A549 (cell line): ENCODE data around the gene CCDC197. TPM values are rescaled to one million over a fixed set of nuclear protein-coding genes. Genes with fewer than 3 reads are reported as not detected.
A peak's percentile ranks its signal among the peaks of the same experiment; 100 is the strongest.

Experiments
- ATAC-seq, 2 experiments: fragments of 200-7000 bp in 1 of 2; fragments of >200 bp in 1 of 2; cut with Nextera tagmentation in 1 of 2; cut with Tn5 transposase in 1 of 2; 3 replicates each; pipeline versions ENCODE4 v1.8.0 to v1.9.1; 2018 to 2020; ENCODE audit warnings: mild to moderate bottlenecking in 1 of 2, moderate library complexity in 1 of 2
- CTCF ChIA-PET: fragments of 300-600 bp; sonication (Branson Sonifier 250); formaldehyde crosslinking; extraction: SDS; loops from one replicate; lab custom pipeline; 2021; ENCODE audit warnings: antibody characterized with exemption, inconsistent platforms; lab: Yijun Ruan, JAX
- POLR2A ChIA-PET: fragments of 350-600 bp; formaldehyde crosslinking; extraction: SDS; loops from one replicate; lab custom pipeline; 2021; ENCODE audit warnings: antibody characterized with exemption, inconsistent platforms; lab: Yijun Ruan, JAX
- DNase-seq, 2 experiments: peaks; one replicate each; pipeline versions ENCODE4 v3.0.0 to v3.0.0-alpha.2; 2011 to 2016; ENCODE audit warnings: low read depth in 1 of 2, low spot score in 1 of 2
- FAIRE-seq: peaks from 2 replicates; lab custom pipeline; 2011; peaks lifted over from hg19 to GRCh38; lab: Jason Lieb, UNC
- H3K27ac ChIP-seq, 2 experiments: fragments of >200 bp; sonication (Bioruptor Twin); formaldehyde crosslinking; 3 replicates each; pipeline ENCODE4 v1.5.1; 2016 to 2017
- H3K4me1 ChIP-seq: fragments of >200 bp; sonication (Bioruptor Twin); formaldehyde crosslinking; 3 replicates; pipeline ENCODE4 v1.6.1; 2016
- H3K4me2 ChIP-seq: fragments of >200 bp; sonication (Bioruptor Twin); formaldehyde crosslinking; 3 replicates; pipeline ENCODE4 v1.6.1; 2016
- H3K4me3 ChIP-seq: fragments of >200 bp; sonication (Bioruptor Twin); formaldehyde crosslinking; 3 replicates; pipeline ENCODE4 v1.5.1; 2016
- H3K9me3 ChIP-seq: fragments of >200 bp; sonication (Bioruptor Twin); formaldehyde crosslinking; 3 replicates; pipeline ENCODE4 v1.6.1; 2016
- BCL3 ChIP-seq: fragments of >200 bp; sonication (Bioruptor Twin); formaldehyde crosslinking; IDR thresholded peaks from 3 replicates; pipeline ENCODE4 v1.6.1; 2016
- CHD4 ChIP-seq: fragments of 200-600 bp; sonication (generic); IDR thresholded peaks from 2 replicates; pipeline ENCODE4 v1.6.1; 2016; ENCODE audit warnings: antibody characterized with exemption, mild to moderate bottlenecking, borderline replicate concordance
- CTCF ChIP-seq: fragments of >200 bp; sonication (Bioruptor Twin); formaldehyde crosslinking; IDR thresholded peaks from 3 replicates; pipeline ENCODE4 v1.5.1; 2016
- EHMT2 ChIP-seq: fragments of 200-600 bp; sonication (generic); IDR thresholded peaks from 2 replicates; pipeline ENCODE4 v1.6.1; 2016; ENCODE audit warnings: antibody characterized with exemption, low read depth, mild to moderate bottlenecking, moderate library complexity
- ELK1 ChIP-seq: fragments of 150-350 bp; IDR thresholded peaks from 2 replicates; pipeline ENCODE4 v1.6.1; 2014; ENCODE audit warnings: low read depth, mild to moderate bottlenecking, low read length
- ESRRA ChIP-seq: fragments of 150-350 bp; IDR thresholded peaks from 2 replicates; pipeline ENCODE4 v1.6.1; 2014; ENCODE audit warnings: mild to moderate bottlenecking, low read length, borderline replicate concordance
- HES2 ChIP-seq: fragments of >200 bp; sonication (Bioruptor Twin); formaldehyde crosslinking; IDR thresholded peaks from 2 replicates; pipeline ENCODE4 v1.6.1; 2016
- HOXA7 ChIP-seq: fragments of 250-450 bp; sonication (Bioruptor Pico); IDR thresholded peaks from 2 replicates; pipeline ENCODE4 v1.5.0; 2020; ENCODE audit warnings: mild to moderate bottlenecking, moderate library complexity
- KDM1A ChIP-seq: fragments of 200-600 bp; sonication (generic); IDR thresholded peaks from 2 replicates; pipeline ENCODE4 v1.6.1; 2016; ENCODE audit warnings: low read depth, mild to moderate bottlenecking
- MAX ChIP-seq: IDR thresholded peaks from 2 replicates; pipeline ENCODE4 v1.6.1; 2012
- NFE2L2 ChIP-seq: fragments of 150-350 bp; conservative IDR thresholded peaks from 2 replicates; pipeline ENCODE4 v1.6.1; 2014; ENCODE audit warnings: low read length
- NPAS2 ChIP-seq: fragments of 250-450 bp; sonication (Bioruptor Pico); IDR thresholded peaks from 2 replicates; pipeline ENCODE4 v1.8.0; 2022; ENCODE audit warnings: mild to moderate bottlenecking, moderate library complexity, borderline replicate concordance
- PBX3 ChIP-seq: IDR thresholded peaks from 2 replicates; pipeline ENCODE4 v1.6.1; 2012
- PHF8 ChIP-seq: fragments of 200-600 bp; sonication (generic); IDR thresholded peaks from 2 replicates; pipeline ENCODE4 v1.6.1; 2016; ENCODE audit warnings: low read depth, mild to moderate bottlenecking, antibody characterized with exemption, moderate library complexity, borderline replicate concordance
- RARB ChIP-seq: fragments of 250-450 bp; sonication (Bioruptor Pico); IDR thresholded peaks from 2 replicates; pipeline ENCODE4 v1.8.0; 2021; ENCODE audit warnings: mild to moderate bottlenecking, moderate library complexity
- RCOR1 ChIP-seq: fragments of 150-350 bp; IDR thresholded peaks from 2 replicates; pipeline ENCODE4 v1.6.1; 2014; ENCODE audit warnings: antibody characterized with exemption, low read length, low read depth
- RNF2 ChIP-seq: fragments of 200-600 bp; sonication (generic); IDR thresholded peaks from 2 replicates; pipeline ENCODE4 v1.6.1; 2016; ENCODE audit warnings: low read depth, mild to moderate bottlenecking, antibody characterized with exemption, moderate library complexity, borderline replicate concordance
- TFCP2L1 ChIP-seq: fragments of 250-450 bp; sonication (Bioruptor Pico); IDR thresholded peaks from 2 replicates; pipeline ENCODE4 v1.5.0; 2021; ENCODE audit warnings: mild to moderate bottlenecking
- ZC3H11A ChIP-seq: fragments of 450-650 bp; IDR thresholded peaks from 2 replicates; pipeline ENCODE4 v1.6.1; 2014; ENCODE audit warnings: antibody characterized with exemption, mild to moderate bottlenecking
- ZFP36 ChIP-seq: fragments of 450-650 bp; IDR thresholded peaks from 2 replicates; pipeline ENCODE4 v1.6.1; 2014; ENCODE audit warnings: borderline replicate concordance; ENCODE audit not compliant: partially characterized antibody
- ZSCAN20 ChIP-seq: fragments of 250-450 bp; sonication (Bioruptor Pico); IDR thresholded peaks from 2 replicates; pipeline ENCODE4 v1.8.0; 2022; ENCODE audit warnings: mild to moderate bottlenecking, moderate library complexity
- WGBS: methylation state at CpG from one replicate; pipeline ENCODE4 v1.1.6; 2017; ENCODE audit errors: missing lambda C conversion rate; 5-methylcytosine and 5-hydroxymethylcytosine counted together
- polyA plus RNA-seq, 4 experiments: library from polyadenylated mRNA; depleted of rRNA in 3 of 4; stranded (reverse); fragments of >200 nt; fragmentation: RNase III in 1 of 4; extraction: RNeasy Plus Mini Kit Qiagen cat#74134 plus additional on column Dnase treatment in 1 of 4; gene quantifications; 2 replicates in 3 of 4; 3 replicates in 1 of 4; pipeline ENCODE4 v1.2.3, GENCODE V29; 2011 to 2017
- TF ChIP-seq, protein P1 (sequence below): fragments of 250-450 bp; sonication (Bioruptor Pico); IDR thresholded peaks from 2 replicates; pipeline ENCODE4 v1.5.0; 2020; ENCODE audit warnings: low read depth, mild to moderate bottlenecking, moderate library complexity

Gene CCDC197
- polyA plus RNA-seq, 2 of the 4 experiments (the other 2 are of a cell fraction), result not detected

DNA sequence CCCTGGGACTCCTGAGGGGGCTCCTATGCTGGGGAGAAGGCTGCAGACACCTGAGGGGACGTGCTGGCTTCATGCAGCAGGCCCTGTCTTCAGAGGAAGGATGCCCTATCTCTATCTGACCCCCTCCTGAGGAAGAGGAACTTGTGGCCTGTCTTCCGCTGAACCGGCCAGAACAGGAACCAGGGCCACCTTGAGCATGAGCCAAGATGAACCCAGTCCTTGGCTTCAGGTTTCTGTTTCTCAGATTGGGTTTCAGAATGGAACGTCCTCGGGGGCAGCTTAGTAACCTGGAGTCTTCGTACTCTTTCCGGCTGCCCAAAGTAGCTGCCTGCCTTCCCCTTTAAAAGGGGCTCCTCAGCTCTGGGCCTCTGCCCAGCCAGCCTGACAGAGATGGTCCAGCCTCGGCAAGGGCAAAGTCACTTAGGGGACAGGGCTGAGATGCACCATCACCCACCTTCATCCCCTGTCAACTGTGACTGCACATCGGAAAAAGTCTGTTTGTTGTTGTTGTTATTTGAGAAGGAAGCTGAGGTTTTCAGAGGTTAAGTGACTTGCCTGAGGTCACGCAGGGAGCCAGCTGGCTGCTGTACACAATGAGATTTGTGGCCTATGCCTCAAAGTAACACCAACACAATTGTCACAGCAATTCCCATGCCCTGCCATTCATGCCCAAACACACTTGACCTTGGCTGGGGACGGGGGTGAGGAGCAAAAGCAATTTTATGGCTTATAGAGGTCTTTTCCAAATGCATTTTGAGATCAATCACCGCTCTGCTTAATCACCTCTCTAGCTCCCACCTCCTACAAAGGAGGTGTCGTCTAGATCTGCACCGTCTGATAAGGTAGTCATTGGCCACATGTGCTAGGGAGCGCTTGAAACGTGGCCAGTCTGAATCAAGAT, 34.1 kb upstream of the CCDC197 start (continued):
- TF ChIP-seq ZFP36 (no peak), ZC3H11A (no peak), ZSCAN20 (no peak), NPAS2 (no peak), HES2 (no peak), PHF8 (no peak)

DNA sequence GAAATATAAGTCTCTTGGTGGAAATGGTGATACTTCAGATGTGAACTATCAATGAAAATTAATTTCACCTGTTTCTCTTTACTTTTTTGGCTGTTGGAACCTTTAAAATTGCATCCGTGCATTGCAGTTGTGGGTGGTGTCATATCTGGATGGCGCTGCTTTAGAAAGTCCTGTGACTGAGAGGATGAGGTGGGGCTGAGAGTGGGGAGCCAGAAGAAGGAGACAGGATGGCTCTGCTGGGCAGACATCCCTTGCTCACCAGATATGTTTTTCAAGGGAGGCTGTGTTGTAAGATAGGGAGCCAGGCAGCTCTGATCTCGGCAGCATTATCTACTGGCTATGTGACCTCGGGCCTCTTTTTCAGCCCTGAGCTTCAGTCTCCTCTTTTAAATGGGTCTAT, 33.4 kb upstream of the CCDC197 start:
- TF ChIP-seq, protein P1, sequence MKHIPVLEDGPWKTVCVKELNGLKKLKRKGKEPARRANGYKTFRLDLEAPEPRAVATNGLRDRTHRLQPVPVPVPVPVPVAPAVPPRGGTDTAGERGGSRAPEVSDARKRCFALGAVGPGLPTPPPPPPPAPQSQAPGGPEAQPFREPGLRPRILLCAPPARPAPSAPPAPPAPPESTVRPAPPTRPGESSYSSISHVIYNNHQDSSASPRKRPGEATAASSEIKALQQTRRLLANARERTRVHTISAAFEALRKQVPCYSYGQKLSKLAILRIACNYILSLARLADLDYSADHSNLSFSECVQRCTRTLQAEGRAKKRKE, result no peak
- no peak for TF ChIP-seq BCL3
- TF ChIP-seq EHMT2, result no peak
- Histone ChIP-seq H3K9me3 (no peaks in the 10 kb centered on the region), H3K4me3 (no peak overlapping the region), H3K4me1 (peaks cover 30% of the 10 kb centered on the region), H3K4me2 (no peak overlapping the region), H3K27ac (no peak overlapping the region; a peak in 1 of 6 replicates)
- ChIA-PET POLR2A (no interaction called here), CTCF (interaction anchor here (0.7 to 25.8 kb wide), 4 partner anchors 10 to 42 kb away, joined by 3 to 601 read pairs (median 3); no protein-coding TSS in a partner anchor)
- 88% methylated on average over 4 of the region's 4 CpGs for WGBS
- FAIRE-seq (no peak), DNase-seq (no peak), ATAC-seq (no peak)

DNA sequence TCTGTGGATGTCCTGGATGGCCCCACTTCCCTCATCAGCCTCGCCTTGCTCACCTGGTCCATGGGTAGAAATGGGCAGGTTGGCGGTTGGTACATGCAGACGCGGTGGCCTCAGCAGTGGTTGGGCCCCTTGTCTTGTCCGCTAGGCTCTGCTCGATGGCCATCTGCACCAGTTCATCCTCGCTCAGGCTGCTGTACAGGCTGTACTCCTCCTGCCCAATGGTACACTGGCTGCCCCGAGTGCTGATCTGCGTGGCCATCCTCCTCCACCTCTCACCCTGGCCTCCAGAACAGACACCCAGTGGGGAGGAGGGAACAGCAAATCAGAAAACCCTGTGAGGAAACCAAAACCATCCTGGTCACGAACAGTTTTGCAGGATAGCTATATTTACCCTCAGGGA, 32.8 kb upstream of the CCDC197 start:
- DNase-seq (no peak), ATAC-seq (no peak), FAIRE-seq (no peak)
- Histone ChIP-seq H3K9me3 (no peaks in the 10 kb centered on the region), H3K4me3 (no peak overlapping the region), H3K27ac (no peak overlapping the region; a peak in 1 of 6 replicates), H3K4me1 (peaks cover 24% of the 10 kb centered on the region), H3K4me2 (no peak overlapping the region)
- no peak for TF ChIP-seq CHD4
- no peak for TF ChIP-seq EHMT2
- TF ChIP-seq ESRRA, result no peak
- TF ChIP-seq NFE2L2, result no peak
- no peak for TF ChIP-seq RARB (CRISPR knock-in tag)
- CTCF ChIA-PET, result interaction anchor here (1.3 to 25.8 kb wide), 4 partner anchors 9 to 173 kb away, joined by 3 to 601 read pairs (median 3); no protein-coding TSS in a partner anchor
- WGBS, result 87% methylated on average over 10 of the region's 10 CpGs
- POLR2A ChIA-PET, result no interaction called here

- ChIA-PET POLR2A (interaction anchor here (1.6 kb wide), 1 partner anchor 25 kb away, joined by 4 read pairs; no protein-coding TSS in a partner anchor), CTCF (interaction anchor here (1.3 to 25.8 kb wide), 4 partner anchors 8 to 172 kb away, joined by 3 to 601 read pairs (median 3); no protein-coding TSS in a partner anchor)
- FAIRE-seq (no peak), ATAC-seq (no peak), DNase-seq (no peak)
- 76% methylated on average over 3 of the region's 3 CpGs for WGBS
- Histone ChIP-seq H3K27ac (peak overlapping the region in 1 of 2 experiments; percentile 25; a peak in 1 of 6 replicates), H3K4me1 (peaks cover 18% of the 10 kb centered on the region), H3K4me2 (no peak overlapping the region), H3K4me3 (no peak overlapping the region), H3K9me3 (no peaks in the 10 kb centered on the region)
- TF ChIP-seq PBX3 (no peak), ELK1 (no peak), MAX (no peak), CTCF (no peak), TFCP2L1 (CRISPR knock-in tag) (no peak), HOXA7 (CRISPR knock-in tag) (no peak), KDM1A (no peak), RCOR1 (no peak), RNF2 (no peak)
- TF ChIP-seq, protein P1, result no peak
These were observed 32.2 kb upstream of the CCDC197 start for GRCh38 chr14:93964820-93965286.
